ENCODE data around the gene PARD6B. TPM values are rescaled to one million over a fixed set of nuclear protein-coding genes. Genes with fewer than 3 reads are reported as not detected.

The PARD6B gene
- total and polyA plus RNA-seq, 2 of the 13 experiments (the other 11 are each of a cell fraction or from before 2014, with no cell fraction given), result 6.9 to 22.2 TPM

DNA sequence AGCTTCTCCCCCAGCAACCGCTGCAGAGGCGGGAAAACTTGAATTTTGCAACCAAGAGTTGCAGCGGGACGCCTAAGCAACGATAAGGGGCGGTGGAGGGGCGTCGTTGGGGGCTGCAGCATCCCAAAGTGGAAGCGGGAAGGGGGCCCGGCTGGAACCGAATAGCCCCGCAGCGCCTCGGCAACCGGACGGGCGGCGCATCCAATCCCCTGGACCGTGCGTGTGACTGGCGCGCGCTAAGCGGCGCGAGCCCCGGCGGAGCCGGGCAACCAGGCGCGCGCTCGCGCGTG lies 670 bp upstream of the PARD6B start (continued):
- TF ChIP-seq, protein P1, sequence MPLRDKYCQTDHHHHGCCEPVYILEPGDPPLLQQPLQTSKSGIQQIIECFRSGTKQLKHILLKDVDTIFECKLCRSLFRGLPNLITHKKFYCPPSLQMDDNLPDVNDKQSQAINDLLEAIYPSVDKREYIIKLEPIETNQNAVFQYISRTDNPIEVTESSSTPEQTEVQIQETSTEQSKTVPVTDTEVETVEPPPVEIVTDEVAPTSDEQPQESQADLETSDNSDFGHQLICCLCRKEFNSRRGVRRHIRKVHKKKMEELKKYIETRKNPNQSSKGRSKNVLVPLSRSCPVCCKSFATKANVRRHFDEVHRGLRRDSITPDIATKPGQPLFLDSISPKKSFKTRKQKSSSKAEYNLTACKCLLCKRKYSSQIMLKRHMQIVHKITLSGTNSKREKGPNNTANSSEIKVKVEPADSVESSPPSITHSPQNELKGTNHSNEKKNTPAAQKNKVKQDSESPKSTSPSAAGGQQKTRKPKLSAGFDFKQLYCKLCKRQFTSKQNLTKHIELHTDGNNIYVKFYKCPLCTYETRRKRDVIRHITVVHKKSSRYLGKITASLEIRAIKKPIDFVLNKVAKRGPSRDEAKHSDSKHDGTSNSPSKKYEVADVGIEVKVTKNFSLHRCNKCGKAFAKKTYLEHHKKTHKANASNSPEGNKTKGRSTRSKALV (CRISPR knock-in tag; IDR thresholded peaks at IDR 0.05), result peak; percentile 77
- TF ChIP-seq ZNF83 (CRISPR knock-in tag; IDR thresholded peaks at IDR 0.05; ENCODE audit: borderline replicate concordance), result peak; percentile 60; the same call in 1 of the 2 replicates
- peak; percentile 25; the same call in 1 of the 2 replicates for TF ChIP-seq RBAK (CRISPR knock-in tag; IDR thresholded peaks at IDR 0.05)
- TF ChIP-seq, protein P2, sequence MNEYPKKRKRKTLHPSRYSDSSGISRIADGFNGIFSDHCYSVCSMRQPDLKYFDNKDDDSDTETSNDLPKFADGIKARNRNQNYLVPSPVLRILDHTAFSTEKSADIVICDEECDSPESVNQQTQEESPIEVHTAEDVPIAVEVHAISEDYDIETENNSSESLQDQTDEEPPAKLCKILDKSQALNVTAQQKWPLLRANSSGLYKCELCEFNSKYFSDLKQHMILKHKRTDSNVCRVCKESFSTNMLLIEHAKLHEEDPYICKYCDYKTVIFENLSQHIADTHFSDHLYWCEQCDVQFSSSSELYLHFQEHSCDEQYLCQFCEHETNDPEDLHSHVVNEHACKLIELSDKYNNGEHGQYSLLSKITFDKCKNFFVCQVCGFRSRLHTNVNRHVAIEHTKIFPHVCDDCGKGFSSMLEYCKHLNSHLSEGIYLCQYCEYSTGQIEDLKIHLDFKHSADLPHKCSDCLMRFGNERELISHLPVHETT (CRISPR knock-in tag; conservative IDR thresholded peaks at IDR 0.05), result no peak
- TF ChIP-seq MED8 (CRISPR knock-in tag; IDR thresholded peaks at IDR 0.05; ENCODE audit: insufficient replicate concordance), result peak; percentile 49
- TF ChIP-seq FIP1L1 (IDR thresholded peaks at IDR 0.05; ENCODE audit: borderline replicate concordance, insufficient read depth, low read depth, low read length), result no peak
- peak; percentile 23; the same call in 1 of the 2 replicates for TF ChIP-seq PCBP1 (IDR thresholded peaks at IDR 0.05; ENCODE audit: borderline replicate concordance, low read depth, low read length)
- 0 out of 2 replicates have a peak, but pooled peaks have one; percentile 37 for TF ChIP-seq BRCA1 (CRISPR knock-in tag; IDR thresholded peaks at IDR 0.05)
- TF ChIP-seq, protein P3, sequence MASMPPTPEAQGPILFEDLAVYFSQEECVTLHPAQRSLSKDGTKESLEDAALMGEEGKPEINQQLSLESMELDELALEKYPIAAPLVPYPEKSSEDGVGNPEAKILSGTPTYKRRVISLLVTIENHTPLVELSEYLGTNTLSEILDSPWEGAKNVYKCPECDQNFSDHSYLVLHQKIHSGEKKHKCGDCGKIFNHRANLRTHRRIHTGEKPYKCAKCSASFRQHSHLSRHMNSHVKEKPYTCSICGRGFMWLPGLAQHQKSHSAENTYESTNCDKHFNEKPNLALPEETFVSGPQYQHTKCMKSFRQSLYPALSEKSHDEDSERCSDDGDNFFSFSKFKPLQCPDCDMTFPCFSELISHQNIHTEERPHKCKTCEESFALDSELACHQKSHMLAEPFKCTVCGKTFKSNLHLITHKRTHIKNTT (CRISPR knock-in tag; IDR thresholded peaks at IDR 0.05), result 0 out of 2 replicates have a peak, but pooled peaks have one; percentile 33
- TF ChIP-seq, protein P4, sequence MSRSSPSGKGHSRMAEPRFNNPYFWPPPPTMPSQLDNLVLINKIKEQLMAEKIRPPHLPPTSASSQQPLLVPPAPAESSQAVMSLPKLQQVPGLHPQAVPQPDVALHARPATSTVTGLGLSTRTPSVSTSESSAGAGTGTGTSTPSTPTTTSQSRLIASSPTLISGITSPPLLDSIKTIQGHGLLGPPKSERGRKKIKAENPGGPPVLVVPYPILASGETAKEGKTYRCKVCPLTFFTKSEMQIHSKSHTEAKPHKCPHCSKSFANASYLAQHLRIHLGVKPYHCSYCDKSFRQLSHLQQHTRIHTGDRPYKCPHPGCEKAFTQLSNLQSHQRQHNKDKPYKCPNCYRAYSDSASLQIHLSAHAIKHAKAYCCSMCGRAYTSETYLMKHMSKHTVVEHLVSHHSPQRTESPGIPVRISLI (CRISPR knock-in tag; IDR thresholded peaks at IDR 0.05; ENCODE audit: borderline replicate concordance), result peak; percentile 9; the same call in 1 of the 2 replicates
- TF ChIP-seq KLF16 (CRISPR knock-in tag; IDR thresholded peaks at IDR 0.05), result peak in 1 of 2 experiments; percentile 16; a peak in 1 of 4 replicates
- TF ChIP-seq ZNF256 (CRISPR knock-in tag; conservative IDR thresholded peaks at IDR 0.05), result 0 out of 2 replicates have a peak, but pooled peaks have one; percentile 43
- peak; percentile 67; the same call in 1 of the 2 replicates for TF ChIP-seq KDM3A (CRISPR knock-in tag; IDR thresholded peaks at IDR 0.05; ENCODE audit: low read depth)
- TF ChIP-seq, protein P5, sequence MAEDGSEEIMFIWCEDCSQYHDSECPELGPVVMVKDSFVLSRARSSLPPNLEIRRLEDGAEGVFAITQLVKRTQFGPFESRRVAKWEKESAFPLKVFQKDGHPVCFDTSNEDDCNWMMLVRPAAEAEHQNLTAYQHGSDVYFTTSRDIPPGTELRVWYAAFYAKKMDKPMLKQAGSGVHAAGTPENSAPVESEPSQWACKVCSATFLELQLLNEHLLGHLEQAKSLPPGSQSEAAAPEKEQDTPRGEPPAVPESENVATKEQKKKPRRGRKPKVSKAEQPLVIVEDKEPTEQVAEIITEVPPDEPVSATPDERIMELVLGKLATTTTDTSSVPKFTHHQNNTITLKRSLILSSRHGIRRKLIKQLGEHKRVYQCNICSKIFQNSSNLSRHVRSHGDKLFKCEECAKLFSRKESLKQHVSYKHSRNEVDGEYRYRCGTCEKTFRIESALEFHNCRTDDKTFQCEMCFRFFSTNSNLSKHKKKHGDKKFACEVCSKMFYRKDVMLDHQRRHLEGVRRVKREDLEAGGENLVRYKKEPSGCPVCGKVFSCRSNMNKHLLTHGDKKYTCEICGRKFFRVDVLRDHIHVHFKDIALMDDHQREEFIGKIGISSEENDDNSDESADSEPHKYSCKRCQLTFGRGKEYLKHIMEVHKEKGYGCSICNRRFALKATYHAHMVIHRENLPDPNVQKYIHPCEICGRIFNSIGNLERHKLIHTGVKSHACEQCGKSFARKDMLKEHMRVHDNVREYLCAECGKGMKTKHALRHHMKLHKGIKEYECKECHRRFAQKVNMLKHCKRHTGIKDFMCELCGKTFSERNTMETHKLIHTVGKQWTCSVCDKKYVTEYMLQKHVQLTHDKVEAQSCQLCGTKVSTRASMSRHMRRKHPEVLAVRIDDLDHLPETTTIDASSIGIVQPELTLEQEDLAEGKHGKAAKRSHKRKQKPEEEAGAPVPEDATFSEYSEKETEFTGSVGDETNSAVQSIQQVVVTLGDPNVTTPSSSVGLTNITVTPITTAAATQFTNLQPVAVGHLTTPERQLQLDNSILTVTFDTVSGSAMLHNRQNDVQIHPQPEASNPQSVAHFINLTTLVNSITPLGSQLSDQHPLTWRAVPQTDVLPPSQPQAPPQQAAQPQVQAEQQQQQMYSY (CRISPR knock-in tag; IDR thresholded peaks at IDR 0.05), result 0 out of 2 replicates have a peak, but pooled peaks have one; percentile 54
- TF ChIP-seq, protein P6, sequence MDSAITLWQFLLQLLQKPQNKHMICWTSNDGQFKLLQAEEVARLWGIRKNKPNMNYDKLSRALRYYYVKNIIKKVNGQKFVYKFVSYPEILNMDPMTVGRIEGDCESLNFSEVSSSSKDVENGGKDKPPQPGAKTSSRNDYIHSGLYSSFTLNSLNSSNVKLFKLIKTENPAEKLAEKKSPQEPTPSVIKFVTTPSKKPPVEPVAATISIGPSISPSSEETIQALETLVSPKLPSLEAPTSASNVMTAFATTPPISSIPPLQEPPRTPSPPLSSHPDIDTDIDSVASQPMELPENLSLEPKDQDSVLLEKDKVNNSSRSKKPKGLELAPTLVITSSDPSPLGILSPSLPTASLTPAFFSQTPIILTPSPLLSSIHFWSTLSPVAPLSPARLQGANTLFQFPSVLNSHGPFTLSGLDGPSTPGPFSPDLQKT (CRISPR knock-in tag; IDR thresholded peaks at IDR 0.05; ENCODE audit: borderline replicate concordance), result no peak
- TF ChIP-seq ZNF557 (CRISPR knock-in tag; IDR thresholded peaks at IDR 0.05), result 0 out of 2 replicates have a peak, but pooled peaks have one; percentile 23

Measured in HepG2 (cell line).